Measurements from ENCODE around the gene ADGRG2.
"Not testable (repeated sequence)": the region's sequence is repeated elsewhere in the genome, so short reads cannot be mapped to it uniquely, and the experiment has no call there.

The ADGRG2 gene

GRCh38 chrX:19089555-19090040 is 32.7 kb downstream of the ADGRG2 start:
- TF ChIP-seq CTCF (IDR thresholded peaks at IDR 0.05; ENCODE audit: low read depth, low read length, missing control alignments) = no peak
- no peak overlapping the region for H3K4me3 ChIP-seq (replicated peaks; ENCODE audit: low read depth, low read length)
- no peak for DNase-seq (ENCODE audit: extremely low read depth, low read depth)

- no peak for TF ChIP-seq CTCF (IDR thresholded peaks at IDR 0.05; ENCODE audit: low read depth, low read length, missing control alignments)
- DNase-seq (ENCODE audit: extremely low read depth, low read depth) = no peak
- H3K4me3 ChIP-seq (replicated peaks; ENCODE audit: low read depth, low read length) = no peak overlapping the region
Measured at GRCh38 chrX:19086102-19086772, 36.0 kb downstream of the ADGRG2 start.

DNA sequence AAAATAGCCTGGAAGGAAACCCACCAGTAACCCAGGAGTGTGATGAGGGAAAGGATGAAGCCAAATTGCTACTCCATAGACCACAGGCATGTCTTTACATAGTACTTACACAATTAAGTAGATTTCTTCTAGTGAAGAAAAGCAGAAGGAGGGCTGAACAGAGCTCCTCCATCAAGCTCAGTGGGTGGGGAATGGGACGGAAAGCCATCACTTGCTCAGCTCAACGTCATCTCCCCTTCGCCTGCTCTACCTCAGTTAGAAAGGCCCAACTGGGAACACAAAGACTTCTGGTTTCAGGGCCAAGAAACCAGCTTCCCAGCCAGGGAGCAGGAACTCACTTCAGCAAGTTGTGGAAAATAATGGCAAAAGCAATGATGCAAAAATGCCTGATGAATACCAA is 36.6 kb downstream of the ADGRG2 start:
- no peak for DNase-seq (ENCODE audit: extremely low read depth, low read depth)
- H3K4me3 ChIP-seq (replicated peaks; ENCODE audit: low read depth, low read length) = no peak overlapping the region
- no peak for TF ChIP-seq CTCF (IDR thresholded peaks at IDR 0.05; ENCODE audit: low read depth, low read length, missing control alignments)

DNA sequence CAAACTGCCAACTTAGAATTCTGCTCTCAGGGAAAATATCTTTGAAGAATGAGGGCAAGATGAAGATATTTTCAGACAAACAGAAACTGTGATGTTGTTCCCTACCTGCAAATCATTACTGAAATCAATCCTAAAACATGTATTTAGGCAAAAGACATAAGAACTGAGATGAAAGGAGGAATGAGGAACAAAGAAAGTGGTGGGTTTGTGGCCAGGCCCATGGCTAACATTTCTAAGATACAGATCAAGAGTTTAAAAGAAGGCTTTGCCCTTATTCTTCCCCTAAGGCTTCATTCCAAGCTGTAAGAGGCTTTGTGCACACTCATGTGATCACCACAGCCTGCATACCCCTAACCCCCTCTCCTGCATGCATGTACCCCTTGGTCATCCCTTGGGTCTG is 46.5 kb downstream of the ADGRG2 start:
- no peak for TF ChIP-seq CTCF (IDR thresholded peaks at IDR 0.05; ENCODE audit: low read depth, low read length, missing control alignments)
- H3K4me3 ChIP-seq (replicated peaks; ENCODE audit: low read depth, low read length) = no peak overlapping the region
- DNase-seq (ENCODE audit: extremely low read depth, low read depth) = no peak

DNA sequence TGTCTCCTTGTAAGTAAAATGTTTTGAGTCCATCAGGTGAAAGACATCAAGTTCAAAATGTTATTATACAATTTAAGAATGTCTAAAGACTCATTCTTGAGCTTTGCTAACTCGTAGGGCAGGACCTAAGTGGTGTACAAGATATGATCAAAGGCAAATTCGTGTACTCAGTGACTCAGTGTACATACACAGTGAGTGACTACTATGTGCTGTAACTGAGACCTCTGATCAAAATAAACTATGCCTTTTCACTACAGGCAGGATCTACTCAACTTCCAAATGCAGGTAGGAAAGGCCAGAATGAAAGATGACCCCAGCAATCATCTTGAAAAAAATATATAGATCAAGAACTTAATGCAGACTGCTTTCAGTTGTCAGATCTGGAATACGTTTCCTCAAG is 49.9 kb downstream of the ADGRG2 start:
- no peak for TF ChIP-seq CTCF (IDR thresholded peaks at IDR 0.05; ENCODE audit: low read depth, low read length, missing control alignments)
- no peak overlapping the region for H3K4me3 ChIP-seq (replicated peaks; ENCODE audit: low read depth, low read length)
- no peak for DNase-seq (ENCODE audit: extremely low read depth, low read depth)

DNA sequence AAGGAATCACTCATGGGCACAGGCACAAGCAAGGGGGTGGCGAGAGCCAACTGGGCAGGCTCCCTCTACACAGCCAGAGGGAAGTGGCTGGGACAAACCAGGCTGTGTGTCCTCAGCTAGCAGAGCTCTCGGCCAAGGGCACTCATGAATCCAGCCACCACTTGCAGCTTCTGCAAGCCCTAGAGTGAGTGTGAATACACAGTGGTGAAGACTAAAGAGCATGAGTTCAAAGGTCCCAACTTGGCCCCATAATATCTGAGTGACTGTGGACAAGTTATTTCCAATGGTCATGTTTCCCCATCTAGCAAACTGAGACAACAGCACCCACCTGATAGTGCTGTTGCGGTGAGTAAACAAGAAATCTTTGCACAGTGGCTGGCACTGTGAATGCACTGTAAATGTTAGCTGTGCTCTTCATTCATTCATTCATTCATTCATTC is 51.7 kb downstream of the ADGRG2 start:
- H3K4me3 ChIP-seq (replicated peaks; ENCODE audit: low read depth, low read length) = no peak overlapping the region
- no peak for DNase-seq (ENCODE audit: extremely low read depth, low read depth)
- TF ChIP-seq CTCF (IDR thresholded peaks at IDR 0.05; ENCODE audit: low read depth, low read length, missing control alignments) = no peak

GRCh38 chrX:19066987-19067386 is 55.3 kb downstream of the ADGRG2 start:
- not testable (repeated sequence) for H3K4me3 ChIP-seq (replicated peaks; ENCODE audit: low read depth, low read length); DNase-seq (ENCODE audit: extremely low read depth, low read depth)
